Omental fat pad (tissue), 4 donors: ENCODE results near the gene CDC7. TPM values are rescaled to one million over a fixed set of nuclear protein-coding genes. Genes with fewer than 3 reads are reported as not detected.
A peak's percentile ranks its signal among the peaks of the same experiment; 100 is the strongest.
"Not testable (repeated sequence)": the region's sequence is repeated elsewhere in the genome, so short reads cannot be mapped to it uniquely, and the experiment has no call there.

ENCODE experiments used
- ATAC-seq: fragments of 150-250 bp; one replicate; pipeline ENCODE4 v1.9.1; 2016; ENCODE audit warnings: mild to moderate bottlenecking, moderate library complexity; ENCODE audit not compliant: low FRiP score
- DNase-seq: peaks from one replicate; pipeline ENCODE4 v3.0.0-alpha.2; 2019; ENCODE audit warnings: low spot score
- total RNA-seq, 4 donors: library from RNA; depleted of rRNA; stranded (reverse); fragments of >200 nt; gene quantifications; one replicate each; pipeline ENCODE4 v1.1.0, GENCODE V29; 2016
- TF ChIP-seq, protein P1 (sequence below), 3 donors: fragments of 450-650 bp; IDR thresholded peaks; one replicate each; pipeline ENCODE4 v1.5.1; 2016 to 2017; ENCODE audit warnings: antibody characterized with exemption in 3 of 3, mild to moderate bottlenecking in 3 of 3, moderate library complexity in 2 of 3

The CDC7 gene
- 1 to 10 TPM; 1.4 to 4.1 (median 2.4) TPM for total RNA-seq

DNA sequence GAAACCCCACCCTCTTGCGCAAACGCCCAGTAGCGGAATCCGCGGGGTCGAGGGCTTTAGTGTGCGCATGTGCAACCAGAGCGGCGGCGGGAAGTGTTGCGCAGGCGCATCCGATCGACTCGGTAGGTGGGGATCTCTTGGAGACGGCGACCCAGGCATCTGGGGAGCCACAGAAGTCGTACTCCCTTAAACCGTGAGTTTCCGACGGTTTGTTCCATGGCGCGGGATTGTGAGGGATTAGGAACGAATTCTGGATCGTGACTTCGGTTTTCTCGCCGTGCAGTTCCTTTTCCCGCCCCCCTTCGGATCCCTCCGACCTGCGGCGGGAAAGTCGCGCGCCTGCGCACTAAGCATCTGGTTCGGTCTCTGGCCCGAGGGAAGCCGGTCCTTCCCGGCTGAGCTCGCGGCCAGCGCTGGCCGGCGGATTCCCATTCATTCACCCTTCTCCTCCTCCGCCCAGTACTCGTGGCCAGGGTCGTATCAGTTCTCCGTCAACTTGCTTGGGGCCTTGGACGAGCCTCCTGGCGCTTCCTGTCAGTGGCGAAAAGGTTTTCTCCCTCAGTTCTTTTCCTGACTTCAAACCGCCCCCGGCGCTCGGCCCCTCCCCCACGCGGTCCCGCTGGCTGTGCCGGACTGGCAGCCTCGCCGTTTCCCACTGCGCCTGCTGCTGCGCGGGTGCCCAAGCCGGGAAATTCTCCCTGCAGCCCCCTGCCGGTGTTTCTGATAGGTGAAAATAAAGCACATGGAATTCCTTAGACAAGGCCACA lies at the start of gene CDC7:
TSS of gene CDC7 (plus strand) at position 96 of the 767 bp plus-strand sequence. CDS start 866 bp downstream, outside the sequence.
- TF ChIP-seq, protein P1, sequence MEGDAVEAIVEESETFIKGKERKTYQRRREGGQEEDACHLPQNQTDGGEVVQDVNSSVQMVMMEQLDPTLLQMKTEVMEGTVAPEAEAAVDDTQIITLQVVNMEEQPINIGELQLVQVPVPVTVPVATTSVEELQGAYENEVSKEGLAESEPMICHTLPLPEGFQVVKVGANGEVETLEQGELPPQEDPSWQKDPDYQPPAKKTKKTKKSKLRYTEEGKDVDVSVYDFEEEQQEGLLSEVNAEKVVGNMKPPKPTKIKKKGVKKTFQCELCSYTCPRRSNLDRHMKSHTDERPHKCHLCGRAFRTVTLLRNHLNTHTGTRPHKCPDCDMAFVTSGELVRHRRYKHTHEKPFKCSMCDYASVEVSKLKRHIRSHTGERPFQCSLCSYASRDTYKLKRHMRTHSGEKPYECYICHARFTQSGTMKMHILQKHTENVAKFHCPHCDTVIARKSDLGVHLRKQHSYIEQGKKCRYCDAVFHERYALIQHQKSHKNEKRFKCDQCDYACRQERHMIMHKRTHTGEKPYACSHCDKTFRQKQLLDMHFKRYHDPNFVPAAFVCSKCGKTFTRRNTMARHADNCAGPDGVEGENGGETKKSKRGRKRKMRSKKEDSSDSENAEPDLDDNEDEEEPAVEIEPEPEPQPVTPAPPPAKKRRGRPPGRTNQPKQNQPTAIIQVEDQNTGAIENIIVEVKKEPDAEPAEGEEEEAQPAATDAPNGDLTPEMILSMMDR (IDR thresholded peaks at IDR 0.05) = no peak
- ATAC-seq (peak; percentile 94), DNase-seq (peak; percentile 82)

DNA sequence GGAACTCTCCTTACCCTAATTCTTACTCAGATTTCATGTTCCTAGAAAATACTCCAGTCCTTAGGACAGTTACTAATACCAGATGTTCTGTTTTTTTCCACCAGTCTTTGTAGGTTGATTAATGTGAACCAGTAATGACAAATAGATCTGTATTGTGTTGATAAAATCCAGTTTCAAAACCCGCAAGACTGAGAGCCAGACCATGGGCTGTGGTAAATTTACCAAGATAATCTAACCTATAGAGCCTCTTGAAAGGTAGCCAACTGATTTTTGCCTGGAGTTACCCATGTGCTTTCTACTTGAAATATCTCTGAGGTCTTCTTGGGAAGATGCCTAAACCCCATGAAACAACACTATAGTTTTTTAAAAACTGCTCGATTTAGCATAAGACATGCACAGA lies 46.5 kb upstream of the CDC7 start:
- DNase-seq = no peak
- ATAC-seq = no peak
- TF ChIP-seq, protein P1 (IDR thresholded peaks at IDR 0.05) = no peak

DNA sequence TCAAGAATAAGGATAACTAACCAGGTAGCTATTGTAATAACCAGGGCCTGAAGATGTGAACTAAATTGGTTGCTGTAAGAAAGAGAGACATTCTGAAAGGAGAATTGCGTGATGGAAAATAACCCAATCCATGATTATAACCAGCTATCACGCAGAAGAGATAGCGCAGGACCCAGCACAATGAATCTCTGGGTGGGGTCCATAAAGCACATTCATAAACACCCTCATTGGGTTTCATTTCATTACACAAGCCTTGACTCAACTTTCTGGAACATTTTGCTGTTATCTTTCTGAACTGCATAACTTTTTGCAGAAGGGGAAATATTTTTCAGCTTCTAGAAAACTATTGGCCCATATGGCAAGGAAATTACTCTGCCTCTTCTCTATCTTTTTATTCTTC lies 45.3 kb upstream of the CDC7 start:
- no peak for DNase-seq
- ATAC-seq = no peak

DNA sequence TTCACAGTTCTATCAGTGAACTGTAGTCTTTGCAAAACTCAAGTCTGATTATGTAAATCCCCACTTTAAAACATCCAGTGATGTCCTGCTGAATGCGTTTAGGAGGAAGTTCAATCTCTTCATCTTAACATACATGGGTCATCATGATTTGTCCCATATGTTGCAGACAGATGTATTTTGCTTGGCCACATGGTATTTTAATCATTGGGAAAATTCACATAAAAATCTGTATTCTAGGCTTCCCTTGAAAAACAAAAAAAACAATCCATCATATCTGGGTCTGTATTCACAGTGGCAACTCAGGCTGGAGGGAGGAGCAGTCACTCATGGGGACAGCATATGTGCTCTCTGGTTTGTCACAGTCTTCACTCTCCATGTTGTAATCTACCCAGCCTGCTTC lies 44.8 kb upstream of the CDC7 start:
- ATAC-seq (no peak), DNase-seq (no peak)
- TF ChIP-seq, protein P1 (IDR thresholded peaks at IDR 0.05) = no peak

More for the DNA sequence above, 45.3 kb upstream of the CDC7 start:
- TF ChIP-seq, protein P1 (IDR thresholded peaks at IDR 0.05) = no peak

DNA sequence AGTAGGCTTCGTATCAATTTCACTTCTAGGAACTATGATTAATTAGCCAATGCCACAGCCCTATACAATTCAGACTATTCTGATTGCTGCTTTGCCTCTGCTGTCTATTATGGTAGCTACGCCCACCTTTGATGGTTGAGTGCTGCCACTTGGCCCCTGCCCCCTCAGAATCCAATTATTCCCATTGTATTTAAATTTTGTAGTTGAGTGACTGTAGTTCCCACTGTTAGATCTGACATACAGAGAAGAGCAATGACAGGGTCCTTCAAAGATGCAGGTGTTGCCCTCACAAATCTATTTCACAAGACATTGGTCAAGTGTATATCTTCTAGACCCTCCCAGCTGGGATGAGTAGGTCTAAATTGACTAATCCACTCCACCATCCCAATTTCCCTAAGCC lies 35.3 kb upstream of the CDC7 start:
- not testable (repeated sequence) for DNase-seq

DNA sequence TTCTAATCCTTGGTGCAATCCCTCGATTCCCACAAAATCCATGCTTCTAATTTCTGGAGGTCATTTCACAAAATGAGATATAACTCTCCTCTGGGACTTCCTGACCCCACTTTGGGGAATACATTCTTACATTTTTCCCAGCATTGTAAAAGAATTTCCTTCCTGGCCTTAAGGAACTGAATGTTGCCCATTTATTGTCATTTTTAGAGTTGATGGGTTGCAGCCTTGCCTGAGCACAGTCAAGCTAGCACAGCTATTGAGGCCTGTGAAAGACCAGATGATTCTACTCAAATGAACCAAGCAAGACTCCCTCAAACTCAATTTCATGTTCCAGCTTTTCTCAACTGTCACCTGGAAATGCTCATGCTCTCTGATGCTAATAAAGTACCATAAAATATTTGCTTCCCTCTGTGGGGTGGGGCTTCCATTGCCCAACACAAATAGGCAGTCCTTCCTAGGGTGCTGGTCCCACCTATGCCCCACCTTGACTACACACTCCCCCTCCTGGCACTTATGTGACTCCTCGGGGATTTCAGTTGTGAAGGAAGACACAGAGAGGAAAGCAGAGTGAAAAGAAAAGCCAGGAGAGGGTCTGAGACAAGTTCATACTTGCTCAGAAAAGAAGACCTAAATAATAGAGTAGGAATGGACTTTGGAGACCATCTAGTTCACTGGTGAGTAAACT lies 24.0 kb upstream of the CDC7 start:
- TF ChIP-seq, protein P1 (IDR thresholded peaks at IDR 0.05) = no peak
- no peak for ATAC-seq
- DNase-seq = no peak

More for the DNA sequence above, 35.3 kb upstream of the CDC7 start:
- ATAC-seq = not testable (repeated sequence)

DNA sequence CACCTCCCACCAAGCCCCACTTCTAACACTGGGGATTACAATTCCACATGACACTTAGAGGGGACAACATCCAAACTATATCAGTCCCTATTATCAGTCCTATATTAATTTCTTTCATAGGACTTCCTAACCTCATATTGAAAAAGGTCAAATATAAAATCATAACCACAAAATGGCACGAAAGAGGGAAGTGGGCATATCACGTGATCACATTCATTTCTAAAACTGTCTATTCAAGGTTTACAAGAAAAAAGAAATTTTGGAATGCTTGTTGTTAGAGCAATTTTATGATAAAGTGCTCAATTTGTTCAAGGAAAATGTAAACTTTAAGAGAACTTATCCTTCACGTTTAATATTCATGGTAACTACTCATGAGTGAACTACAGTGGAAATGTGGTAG lies 13.2 kb upstream of the CDC7 start:
- DNase-seq (no peak), ATAC-seq (no peak)
- TF ChIP-seq, protein P1 (IDR thresholded peaks at IDR 0.05) = no peak
